ENCODE data around the gene IPPK.

IPPK gene, protein sequence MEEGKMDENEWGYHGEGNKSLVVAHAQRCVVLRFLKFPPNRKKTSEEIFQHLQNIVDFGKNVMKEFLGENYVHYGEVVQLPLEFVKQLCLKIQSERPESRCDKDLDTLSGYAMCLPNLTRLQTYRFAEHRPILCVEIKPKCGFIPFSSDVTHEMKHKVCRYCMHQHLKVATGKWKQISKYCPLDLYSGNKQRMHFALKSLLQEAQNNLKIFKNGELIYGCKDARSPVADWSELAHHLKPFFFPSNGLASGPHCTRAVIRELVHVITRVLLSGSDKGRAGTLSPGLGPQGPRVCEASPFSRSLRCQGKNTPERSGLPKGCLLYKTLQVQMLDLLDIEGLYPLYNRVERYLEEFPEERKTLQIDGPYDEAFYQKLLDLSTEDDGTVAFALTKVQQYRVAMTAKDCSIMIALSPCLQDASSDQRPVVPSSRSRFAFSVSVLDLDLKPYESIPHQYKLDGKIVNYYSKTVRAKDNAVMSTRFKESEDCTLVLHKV

DNA sequence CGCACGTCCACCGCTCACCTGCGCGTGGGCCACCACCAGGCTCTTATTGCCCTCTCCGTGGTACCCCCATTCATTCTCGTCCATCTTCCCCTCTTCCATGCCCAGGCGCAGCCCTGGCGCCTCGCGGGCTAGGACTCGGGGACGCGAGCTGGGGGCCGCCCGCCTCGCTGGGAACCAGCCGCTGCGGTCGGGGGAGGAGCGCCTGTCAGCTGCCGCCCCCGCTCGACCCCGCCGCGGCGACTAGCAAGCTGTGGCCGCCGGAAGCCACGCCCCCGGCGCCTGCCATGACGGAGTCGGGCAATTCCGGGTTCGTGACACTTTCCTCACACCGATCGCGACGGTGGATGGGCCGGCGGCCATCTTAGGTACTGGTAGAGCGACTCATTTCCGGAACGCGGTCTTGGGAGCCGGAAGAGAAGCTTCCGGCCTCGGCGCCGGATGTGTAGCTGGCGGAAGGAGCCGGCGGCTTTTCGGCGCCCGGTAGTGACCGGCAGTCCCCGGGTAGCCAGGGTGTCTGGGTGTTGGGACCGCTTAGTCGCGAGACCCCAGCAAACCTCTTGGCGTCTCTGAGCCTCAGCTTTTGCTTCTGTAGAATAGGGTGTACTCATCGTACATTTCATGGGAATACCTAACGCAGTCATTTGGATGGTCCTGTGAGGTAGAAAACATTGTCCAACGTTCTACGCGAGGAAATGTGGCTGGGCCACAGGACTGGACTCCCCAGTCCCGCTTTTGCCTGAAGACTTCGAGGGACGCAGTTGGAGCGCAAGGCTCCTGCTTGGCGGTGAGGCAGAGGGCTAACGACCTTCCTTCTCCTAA is at the start of gene IPPK:
IPPK (minus strand) TSS at position 242 of the 819 bp plus-strand sequence; CDS start at position 99, 143 bp downstream.
- DNase-seq (ENCODE audit: low read depth in 4 of 4, low spot score in 1 of 4): peak; percentile 90 to 98 (median 93)

DNA sequence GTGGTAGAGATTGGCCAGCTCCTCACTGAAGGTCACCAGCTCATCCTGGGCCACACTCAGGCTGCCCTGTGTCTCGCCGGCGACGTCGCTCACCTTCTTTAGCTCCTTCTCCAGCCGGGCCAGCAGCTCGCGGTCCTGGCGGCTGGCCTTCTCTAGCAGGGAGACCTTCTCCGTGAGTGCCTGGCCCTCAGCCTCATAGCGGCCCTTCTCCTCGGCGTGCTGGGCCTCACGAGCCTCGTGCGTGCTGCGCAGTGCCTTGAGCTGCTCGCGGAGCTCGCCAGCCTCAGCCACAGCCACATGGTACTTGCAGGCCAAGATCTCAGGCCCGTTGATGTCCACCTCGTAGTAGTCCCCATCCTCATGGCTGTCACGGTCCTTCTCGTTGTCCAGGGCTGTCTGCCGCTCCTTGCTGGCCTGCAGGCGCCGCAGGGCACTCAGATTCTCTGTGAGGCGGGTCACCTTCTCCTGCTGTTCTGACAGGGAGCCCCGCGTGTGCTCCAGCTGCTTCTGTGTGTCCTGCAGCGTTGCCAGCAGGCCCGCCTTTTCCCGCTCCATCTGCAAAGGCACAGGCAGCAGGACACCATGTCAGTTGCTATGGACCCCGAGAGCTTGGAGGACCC is 49.2 kb upstream of the IPPK start:
- no peak for DNase-seq (ENCODE audit: low read depth in 4 of 4, low spot score in 1 of 4)

DNA sequence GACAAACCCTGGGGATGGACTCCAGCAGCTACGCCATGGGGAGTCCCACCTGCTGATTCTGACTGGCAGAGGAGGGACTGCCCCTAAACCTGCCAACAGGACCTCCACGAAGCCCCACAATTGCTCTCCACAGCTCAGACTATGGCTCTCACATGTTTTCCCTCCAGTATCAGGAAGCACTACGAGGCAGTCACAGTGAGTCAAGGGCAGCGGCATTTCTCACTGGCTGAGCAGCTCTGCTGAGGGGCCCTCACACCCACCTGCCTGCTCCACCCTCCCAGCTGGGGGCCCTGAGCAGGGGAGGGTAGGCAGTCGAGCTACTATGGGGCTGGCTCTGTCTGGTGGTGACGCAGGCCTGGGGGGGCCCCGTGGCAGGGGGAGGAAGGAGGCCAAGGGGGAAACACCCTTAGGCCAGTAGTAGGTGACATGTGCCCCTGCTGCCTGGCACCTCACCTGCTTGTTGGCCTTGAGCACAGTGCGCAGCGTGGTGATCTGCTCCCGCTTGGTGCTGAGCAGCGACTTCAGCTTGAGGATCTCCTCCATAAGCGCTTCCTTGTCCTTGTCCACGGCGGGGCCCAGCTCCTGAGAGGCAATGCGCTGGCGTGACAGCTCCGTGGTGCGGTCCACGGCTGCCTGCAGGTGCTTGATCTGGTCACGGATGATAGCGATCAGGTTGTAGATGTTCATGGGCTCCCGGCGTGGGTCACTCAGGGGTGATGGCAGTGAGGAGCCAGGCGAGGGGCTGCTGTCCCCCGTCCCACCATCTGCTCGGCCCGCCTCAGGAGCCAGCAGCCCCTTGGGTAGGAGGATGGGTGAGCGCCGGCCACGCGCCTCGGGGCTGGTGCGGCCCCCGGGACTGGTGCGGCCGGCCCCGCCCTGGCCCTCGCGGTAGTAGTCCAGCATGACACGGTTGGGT is 48.4 kb upstream of the IPPK start:
- DNase-seq (ENCODE audit: low read depth in 4 of 4, low spot score in 1 of 4): no peak

DNA sequence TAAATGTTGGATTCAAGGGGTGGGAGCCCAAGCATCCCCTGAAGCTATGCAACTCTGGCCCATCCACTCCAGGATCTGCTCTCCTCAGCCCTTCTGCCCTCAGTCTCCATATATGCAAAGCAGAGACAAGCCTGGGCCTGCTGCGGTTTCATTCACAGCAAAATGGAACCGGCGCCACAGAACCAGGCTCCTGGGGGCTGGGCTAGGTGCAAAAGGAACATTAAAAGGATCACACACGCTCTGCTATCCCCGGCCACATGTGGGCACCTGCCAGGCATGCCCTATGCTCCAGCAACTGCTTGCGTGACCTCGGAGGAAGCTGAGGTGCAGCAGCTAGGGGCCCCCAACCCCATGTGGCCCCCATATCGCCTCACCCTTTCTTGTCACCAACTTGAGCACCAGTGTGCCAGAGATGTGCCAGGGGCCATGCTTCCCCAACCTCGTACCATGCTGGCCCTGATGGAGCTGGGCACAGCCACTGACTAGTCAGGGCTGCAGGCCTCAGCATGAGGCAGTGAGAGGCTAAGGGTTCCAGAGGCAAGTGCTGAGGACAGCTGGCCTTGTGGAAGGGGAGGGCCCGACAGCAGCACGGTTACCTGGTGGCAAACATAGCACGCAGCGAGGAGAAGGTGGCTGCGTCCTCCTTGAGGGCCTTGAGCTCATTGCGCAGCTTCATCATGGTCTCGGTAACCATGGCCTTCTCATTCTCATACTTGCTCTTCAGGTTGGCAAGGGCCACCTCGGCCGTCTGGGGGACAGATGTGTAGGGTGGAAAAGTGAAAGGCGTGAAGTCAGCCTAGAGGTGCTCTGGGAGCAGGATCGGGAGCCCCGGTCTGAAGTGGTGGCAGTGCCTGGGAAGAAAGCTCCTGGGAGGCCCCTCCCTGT is 47.5 kb upstream of the IPPK start:
- DNase-seq (ENCODE audit: low read depth in 4 of 4, low spot score in 1 of 4): no peak

DNA sequence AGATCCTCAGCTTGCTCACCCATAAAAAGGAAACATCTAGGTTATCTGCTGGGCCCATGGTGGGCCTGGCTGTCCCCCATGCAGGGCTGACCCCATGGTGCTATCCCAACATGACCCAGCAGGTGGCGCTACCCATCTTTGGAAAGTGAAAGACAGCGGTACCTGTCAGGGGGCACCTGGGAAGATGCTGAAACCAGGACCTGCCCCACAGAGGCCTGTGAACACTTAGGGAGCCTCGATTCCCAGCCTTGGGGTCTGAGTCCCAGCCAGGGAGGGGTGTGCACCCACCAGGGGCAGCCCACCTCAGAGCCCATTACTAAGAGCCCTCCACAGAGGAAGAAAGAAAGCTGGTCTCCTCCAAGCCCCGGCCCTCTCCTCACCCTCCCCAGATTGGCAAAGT is 46.6 kb upstream of the IPPK start:
- DNase-seq (ENCODE audit: low read depth in 4 of 4, low spot score in 1 of 4): peak; percentile 62 to 85 (median 77)

DNA sequence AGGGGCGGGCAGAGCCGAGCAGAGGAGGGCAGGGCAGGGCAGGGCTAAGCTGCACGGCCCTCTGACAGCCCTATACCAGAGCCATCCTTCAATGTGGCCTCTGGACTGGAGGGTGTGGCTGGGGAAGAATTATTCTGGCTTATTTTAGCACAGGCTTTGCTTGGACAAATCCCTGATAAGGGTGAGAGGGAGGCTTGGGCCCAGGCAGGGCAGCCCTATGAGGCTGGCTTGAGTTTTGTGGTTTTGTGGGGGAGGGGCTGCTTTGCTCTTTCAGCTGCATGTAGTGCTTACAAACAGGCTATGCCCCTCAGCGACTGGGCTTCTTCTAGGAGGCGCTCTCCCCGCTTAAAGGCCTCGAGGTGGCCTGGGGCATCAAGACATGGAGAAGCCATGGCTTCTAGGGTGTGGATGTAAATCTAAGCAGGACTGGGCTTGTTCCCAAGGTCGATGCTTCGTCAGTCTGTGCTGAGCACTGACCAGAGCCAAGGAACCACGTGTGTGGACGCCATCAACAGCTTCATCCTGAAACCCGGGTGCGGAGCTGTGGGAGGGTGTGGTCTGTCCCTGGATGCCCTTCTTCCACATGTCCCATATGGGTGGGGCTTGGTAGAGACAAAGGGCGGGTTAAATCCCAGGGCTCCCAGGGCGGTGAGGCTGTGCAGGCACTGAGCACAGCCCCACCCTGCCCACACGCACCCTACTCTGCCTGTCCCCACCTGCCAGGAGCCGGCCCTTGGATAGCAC is 45.7 kb upstream of the IPPK start:
- DNase-seq (ENCODE audit: low read depth in 4 of 4, low spot score in 1 of 4): no peak

DNA sequence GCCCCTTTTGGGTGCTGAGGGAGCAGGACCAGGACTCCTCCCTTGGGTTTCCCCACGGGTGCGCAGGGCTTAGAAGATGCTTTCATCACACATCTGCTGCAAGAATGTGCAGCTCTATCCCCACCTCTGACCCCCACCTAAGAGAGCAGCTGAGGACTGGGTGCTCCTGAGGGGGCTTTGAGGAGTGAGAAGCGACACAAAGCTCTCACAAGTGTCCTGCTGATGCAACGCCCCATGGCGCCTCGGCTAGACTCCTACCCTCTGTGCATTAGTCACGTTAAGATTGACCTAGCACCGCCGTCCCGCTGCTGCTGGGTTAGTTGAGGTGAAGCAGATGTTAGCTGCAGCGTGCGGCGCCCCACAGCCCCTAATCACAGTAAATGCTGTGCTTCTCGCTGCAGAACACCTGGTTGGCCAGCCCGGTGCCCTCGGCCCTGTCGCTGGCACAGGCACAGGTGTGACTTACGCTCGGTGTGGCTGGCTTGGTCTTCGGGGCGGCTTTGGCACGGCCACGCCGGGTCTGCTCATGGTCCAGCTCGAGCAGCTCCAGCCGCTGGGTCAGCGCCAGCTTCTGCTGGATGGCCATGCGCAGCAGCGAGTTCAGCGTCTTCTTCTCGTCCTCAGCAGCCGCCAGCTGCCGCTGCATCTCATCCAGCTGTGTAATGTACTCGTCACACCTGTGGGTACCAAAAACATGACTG is 45.0 kb upstream of the IPPK start:
- no peak for DNase-seq (ENCODE audit: low read depth in 4 of 4, low spot score in 1 of 4)

DNA sequence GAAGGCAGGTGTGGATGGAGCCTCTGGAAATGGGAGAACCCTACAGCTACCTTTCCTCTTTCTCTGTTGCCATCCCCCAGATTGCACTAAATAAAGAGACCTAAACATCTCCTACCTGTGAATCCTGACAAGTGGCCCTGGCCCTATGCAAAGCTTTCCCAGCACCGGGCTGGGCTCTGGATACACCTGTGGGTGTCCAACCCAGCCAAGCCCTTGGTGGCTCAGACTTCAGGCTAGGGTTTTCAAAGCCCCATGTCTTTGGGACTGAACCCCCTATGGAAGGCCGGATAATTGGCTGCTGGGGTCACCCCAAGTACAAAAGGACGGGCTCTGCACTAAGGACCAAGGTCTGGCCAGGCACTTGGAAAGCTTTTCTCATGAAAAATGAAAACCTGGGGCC is 44.1 kb upstream of the IPPK start:
- DNase-seq (ENCODE audit: low read depth in 4 of 4, low spot score in 1 of 4): no peak

DNA sequence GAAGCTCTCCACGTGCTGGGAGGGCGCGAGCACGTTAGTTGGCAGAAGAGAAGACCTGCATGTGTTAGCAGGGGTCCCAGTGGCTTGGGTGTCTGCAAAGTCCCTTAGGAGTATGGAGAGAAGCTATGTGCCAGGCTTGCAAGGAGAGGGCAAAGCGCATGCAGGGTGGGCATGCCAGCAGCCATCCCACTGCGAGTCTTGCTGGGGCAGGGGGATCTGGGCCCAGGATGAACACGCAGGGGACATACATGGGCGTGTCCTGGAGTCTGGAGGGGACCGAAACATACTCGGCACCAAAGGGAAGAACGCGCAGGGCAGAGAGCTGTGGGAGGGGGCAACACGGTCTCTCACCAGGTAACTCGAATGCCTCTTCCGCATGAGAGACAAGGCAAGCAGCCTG is 43.6 kb upstream of the IPPK start:
- no peak for DNase-seq (ENCODE audit: low read depth in 4 of 4, low spot score in 1 of 4)

DNA sequence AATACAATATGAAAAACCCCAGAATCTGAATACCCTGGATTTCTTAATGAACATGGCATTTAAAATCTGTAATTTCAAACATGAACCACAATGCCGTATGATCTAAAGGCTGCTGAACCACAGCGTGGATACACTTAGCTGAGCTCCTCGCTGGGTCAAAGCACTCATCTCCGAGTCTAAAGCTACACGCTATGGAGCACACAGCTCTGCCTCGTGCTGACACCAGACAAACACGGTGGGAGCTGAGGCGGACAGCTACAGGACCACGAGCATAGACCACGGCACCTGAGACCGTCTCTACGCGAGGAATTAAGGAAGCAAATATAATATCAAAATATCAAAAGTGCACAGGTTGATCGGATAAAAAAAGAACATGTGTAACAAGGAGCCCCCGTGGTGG is 42.8 kb upstream of the IPPK start:
- DNase-seq (ENCODE audit: low read depth in 4 of 4, low spot score in 1 of 4): no peak

DNA sequence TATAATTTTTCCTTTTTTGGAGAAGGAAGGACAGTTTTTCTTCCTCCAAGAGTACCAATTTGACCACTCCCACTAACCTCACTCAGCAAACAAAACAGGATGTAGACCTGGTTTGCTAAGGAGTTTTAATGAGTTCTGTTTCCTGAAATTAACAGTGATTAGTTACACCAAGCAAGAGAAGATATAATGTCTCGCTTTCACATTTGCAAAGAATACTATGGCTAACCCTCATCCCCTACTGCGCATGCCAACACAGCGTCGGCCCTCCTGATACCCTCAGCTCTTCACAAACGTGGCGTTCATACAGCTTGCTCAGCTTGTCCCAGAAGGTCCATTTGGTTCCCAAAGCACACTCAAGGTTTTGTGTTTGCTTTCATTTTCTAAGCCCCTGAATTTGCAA is 41.9 kb upstream of the IPPK start:
- no peak for DNase-seq (ENCODE audit: low read depth in 4 of 4, low spot score in 1 of 4)

DNA sequence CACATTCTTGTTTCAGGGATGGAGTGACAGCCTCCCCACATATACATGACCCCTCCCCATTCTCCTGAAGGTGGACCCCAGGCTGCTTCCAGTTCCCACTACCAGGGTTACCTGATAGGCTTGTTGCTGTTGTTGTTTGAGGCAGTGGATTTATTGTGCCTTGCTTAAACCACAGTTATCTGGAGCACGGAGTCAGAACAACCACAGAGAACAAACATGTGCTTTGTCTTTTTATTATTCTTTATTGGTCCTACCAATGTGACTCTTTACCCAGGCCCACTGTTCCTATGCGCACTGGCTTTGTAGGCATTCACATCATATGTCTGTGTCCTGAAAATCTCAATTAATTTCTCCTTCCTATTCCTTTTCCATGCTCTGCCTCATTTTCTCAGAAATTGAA is 41.2 kb upstream of the IPPK start:
- DNase-seq (ENCODE audit: low read depth in 4 of 4, low spot score in 1 of 4): no peak

DNA sequence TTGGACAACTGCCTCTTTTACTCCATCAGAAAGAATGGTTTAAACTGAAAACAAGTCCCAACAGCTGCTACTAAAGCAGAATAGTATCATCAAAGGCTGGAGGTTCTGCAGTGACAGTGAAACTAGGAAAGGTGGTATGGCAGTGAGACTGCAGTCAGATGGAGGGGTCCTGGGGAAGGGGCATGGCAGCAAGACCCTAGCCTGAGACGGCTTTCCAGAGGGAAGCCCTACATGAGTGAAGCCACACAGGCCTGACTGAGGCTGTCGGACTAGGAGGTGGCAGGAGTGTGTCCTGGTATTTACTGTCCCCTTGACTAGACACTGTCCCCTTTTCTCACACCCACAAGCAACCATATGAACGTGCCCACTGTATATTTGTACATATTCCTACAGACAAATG is 40.4 kb upstream of the IPPK start:
- no peak for DNase-seq (ENCODE audit: low read depth in 4 of 4, low spot score in 1 of 4)

DNA sequence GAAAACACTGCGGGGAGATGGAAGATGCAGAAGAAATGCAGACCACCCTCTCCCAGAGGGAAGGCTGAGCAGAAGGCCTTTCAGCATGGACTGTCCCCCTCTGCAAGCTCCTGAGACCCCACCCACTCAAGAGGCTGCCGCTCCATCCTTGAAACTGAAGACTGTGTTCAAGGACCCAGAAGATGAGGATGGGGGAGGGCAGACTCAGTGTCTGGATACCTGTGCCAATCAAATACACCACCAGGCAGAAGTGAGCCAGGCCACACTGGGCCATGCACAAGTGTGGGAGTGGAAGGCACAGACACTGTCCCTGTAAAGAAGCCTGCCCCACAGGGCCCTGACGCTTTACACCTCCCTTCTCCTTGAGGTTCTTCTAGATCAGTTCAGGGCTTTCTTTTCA is 40.0 kb upstream of the IPPK start:
- DNase-seq (ENCODE audit: low read depth in 4 of 4, low spot score in 1 of 4): no peak

DNA sequence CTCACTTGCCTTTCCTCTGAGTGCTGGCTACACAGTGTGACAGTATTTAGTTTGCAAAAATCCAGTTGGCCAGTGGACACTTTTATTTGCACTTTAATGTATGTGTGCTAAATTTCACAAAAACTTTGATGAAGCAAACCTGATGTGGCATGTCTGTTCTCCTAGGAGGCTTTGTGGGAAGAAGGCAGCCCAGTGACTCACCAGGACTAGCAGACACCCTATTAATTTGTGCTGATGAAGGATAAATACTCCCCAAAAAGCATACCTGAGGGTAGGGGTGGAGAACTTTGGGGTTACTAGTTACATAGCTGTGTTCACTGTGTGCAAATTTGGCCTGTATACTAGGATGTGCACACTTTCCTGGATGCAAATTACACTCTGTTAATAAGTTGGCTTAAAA is 39.3 kb upstream of the IPPK start:
- DNase-seq (ENCODE audit: low read depth in 4 of 4, low spot score in 1 of 4): no peak

DNA sequence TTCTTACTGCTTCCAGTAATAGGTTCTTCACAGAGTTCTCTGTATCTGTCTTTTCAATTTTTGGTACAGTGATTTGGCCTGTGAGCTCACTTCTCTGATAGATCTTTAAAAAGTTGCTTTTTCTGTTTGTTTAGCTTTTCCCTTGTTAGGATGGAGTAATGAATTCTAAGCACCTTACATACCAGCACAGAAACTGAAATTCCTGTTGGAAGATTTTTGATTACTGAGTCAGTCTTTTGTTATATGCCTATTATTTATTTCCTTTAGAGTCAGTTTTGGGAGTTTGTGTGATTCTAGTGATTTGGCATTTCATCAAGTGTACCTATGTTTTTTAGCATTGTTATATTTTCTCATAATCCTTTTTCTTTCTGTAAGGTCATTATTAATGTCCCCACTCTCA is 37.6 kb upstream of the IPPK start:
- DNase-seq (ENCODE audit: low read depth in 4 of 4, low spot score in 1 of 4): no peak

DNA sequence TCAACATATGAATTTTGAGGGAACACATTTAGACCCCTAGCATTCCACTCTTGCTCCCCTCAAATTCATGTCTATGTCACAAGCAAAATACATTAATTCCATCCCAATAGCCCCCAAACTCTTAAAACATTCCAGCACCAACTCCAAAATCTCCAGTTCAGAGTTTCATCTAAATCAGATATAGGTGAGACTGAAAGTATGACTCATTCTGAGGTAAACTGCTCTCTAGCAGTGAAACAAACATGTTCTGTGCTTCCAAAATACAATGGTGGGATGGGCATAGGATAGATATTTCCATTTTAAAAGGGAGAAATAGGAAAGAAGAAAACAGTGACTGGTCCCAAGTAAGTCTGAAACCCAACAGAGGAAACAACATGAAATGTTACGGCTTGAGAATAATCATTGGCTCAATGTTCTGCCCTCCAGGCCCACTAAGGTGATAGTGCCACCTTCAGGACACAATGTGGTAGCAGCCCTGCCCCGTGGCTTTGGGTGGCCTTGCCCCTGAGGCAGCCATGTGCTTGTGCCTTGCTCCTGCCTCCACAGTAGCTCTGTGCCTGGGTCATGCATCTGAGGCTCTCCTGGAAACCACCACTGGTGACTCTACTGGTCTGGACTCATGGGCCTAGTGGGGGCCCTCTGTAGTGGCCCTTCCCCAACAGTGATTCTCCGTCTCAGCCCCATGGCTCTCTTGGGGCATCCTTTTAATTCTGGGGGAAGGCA is 36.4 kb upstream of the IPPK start:
- peak in 1 of 4 experiments; percentile 7 for DNase-seq (ENCODE audit: low read depth in 4 of 4, low spot score in 1 of 4)

DNA sequence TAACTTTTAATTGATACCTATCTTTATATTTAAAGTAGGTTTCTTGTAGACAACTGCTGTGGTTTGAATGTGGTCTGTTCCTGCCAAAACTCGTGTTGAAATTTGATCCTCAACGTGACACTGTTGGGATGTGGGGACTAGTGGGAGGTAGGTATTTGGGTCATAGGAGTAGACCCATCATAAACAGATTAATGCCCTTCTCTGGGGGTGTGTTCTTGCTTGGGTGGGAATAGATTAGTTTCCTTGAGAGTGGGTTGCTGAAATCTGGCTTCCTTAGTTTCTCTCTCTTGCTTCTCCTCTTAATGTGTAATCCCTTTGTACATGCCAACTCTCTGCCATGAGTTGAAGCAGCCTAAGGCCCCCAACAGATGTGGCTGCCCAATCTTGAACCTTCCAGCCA is 34.6 kb upstream of the IPPK start:
- no peak for DNase-seq (ENCODE audit: low read depth in 4 of 4, low spot score in 1 of 4)
